WERI-Rb-1 (cell line): ENCODE data around the gene LCOR.
"Not testable (repeated sequence)": the region's sequence is repeated elsewhere in the genome, so short reads cannot be mapped to it uniquely, and the experiment has no call there.

Experiments used
- DNase-seq: peaks from one replicate; pipeline ENCODE4 v3.0.0-alpha.2; 2020
- H3K27ac ChIP-seq: fragments of 250-450 bp; sonication (Bioruptor Pico); 2 replicates; pipeline ENCODE4 v1.5.1; 2020; ENCODE audit warnings: mild to moderate bottlenecking, moderate library complexity
- H3K27me3 ChIP-seq: fragments of 250-450 bp; sonication (Bioruptor Pico); 2 replicates; pipeline ENCODE4 v1.5.1; 2021; ENCODE audit warnings: mild to moderate bottlenecking, low read depth, moderate library complexity; ENCODE audit not compliant: insufficient read depth, severe bottlenecking
- H3K36me3 ChIP-seq: fragments of 250-450 bp; sonication (Bioruptor Pico); 2 replicates; pipeline ENCODE4 v1.5.1; 2020; ENCODE audit warnings: mild to moderate bottlenecking, moderate library complexity
- H3K4me3 ChIP-seq: 2 replicates; pipeline ENCODE4 v1.5.1; 2011; ENCODE audit warnings: low read depth, mild to moderate bottlenecking, control low read depth, low read length
- H3K9me3 ChIP-seq: fragments of 250-450 bp; sonication (Bioruptor Pico); 2 replicates; pipeline ENCODE4 v1.5.1; 2021; ENCODE audit warnings: mild to moderate bottlenecking, moderate library complexity; ENCODE audit not compliant: severe bottlenecking
- TF ChIP-seq, protein P1 (sequence below): IDR thresholded peaks from 2 replicates; pipeline ENCODE4 v1.5.1; 2011; ENCODE audit warnings: low read depth, mild to moderate bottlenecking, control low read depth, inconsistent platforms, low read length

The LCOR gene

DNA sequence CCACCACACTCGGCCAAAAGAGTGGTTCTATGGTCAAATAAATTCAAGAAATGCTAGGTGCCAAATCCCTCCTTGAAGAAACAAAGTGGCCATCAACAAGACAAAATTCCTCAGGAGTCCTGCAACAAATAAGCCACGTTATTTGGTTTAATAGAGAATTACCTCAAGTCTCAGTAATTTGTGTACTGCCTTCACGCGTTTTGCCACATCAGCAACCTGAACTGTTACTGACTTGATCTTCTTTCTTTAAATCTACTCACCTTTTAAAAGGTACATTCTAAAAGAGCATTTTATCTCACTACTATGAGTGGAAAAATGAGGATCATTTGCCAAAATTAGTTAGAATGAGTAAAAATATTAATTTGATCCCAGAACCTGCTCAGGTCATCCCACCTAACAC, 34.6 kb upstream of the LCOR start:
- Histone ChIP-seq H3K27ac (no peak overlapping the region), H3K36me3 (no peaks in the 10 kb centered on the region), H3K9me3 (no peaks in the 10 kb centered on the region), H3K27me3 (no peaks in the 10 kb centered on the region), H3K4me3 (no peak overlapping the region)
- TF ChIP-seq, protein P1, sequence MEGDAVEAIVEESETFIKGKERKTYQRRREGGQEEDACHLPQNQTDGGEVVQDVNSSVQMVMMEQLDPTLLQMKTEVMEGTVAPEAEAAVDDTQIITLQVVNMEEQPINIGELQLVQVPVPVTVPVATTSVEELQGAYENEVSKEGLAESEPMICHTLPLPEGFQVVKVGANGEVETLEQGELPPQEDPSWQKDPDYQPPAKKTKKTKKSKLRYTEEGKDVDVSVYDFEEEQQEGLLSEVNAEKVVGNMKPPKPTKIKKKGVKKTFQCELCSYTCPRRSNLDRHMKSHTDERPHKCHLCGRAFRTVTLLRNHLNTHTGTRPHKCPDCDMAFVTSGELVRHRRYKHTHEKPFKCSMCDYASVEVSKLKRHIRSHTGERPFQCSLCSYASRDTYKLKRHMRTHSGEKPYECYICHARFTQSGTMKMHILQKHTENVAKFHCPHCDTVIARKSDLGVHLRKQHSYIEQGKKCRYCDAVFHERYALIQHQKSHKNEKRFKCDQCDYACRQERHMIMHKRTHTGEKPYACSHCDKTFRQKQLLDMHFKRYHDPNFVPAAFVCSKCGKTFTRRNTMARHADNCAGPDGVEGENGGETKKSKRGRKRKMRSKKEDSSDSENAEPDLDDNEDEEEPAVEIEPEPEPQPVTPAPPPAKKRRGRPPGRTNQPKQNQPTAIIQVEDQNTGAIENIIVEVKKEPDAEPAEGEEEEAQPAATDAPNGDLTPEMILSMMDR: no peak
- DNase-seq: no peak

DNA sequence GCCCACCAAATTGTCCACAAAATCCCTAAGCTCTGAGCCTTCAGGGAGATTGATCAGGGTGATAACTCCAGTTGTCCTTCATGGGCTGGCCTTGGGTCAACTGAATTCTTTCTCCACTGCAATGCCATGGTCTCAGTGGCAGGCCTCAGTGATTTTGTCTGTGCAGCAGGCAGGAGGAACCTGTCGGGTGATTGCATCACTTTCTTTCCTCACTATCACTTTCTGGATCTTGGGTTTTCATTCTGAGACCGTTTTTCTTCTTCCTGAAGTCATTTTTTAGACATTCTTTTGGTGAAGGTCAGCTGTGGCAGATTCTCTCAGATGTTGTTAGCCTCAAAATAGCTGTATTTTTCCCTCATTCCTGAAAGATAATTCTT, 28.8 kb upstream of the LCOR start:
- peaks cover 3% of the 10 kb centered on the region for H3K9me3 ChIP-seq
- no peak overlapping the region for H3K27ac ChIP-seq
- no peak overlapping the region for H3K4me3 ChIP-seq
- no peaks in the 10 kb centered on the region for H3K27me3 ChIP-seq
- TF ChIP-seq, protein P1: no peak
- DNase-seq: no peak
- H3K36me3 ChIP-seq: no peaks in the 10 kb centered on the region

DNA sequence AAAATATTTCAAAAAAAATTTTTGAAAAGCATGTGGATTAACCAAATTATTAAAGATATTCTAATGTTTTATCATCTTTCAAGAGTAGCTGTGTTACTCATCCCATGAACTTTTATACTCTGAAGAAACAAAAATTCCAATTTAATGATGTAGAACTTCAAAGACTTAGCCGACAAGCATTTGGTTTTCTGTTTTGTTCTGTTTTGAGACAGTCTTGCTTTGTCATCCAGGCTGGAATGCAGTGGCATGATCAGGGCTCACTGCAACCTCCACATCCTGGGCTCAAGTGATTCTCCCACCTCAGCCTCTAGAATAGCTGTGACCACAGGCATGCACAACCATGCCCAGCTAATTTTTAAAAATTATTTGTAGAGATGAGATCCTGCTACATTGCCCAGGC, 17.8 kb upstream of the LCOR start:
- H3K27me3 ChIP-seq: no peaks in the 10 kb centered on the region
- DNase-seq: no peak
- no peak overlapping the region for H3K27ac ChIP-seq
- TF ChIP-seq, protein P1: no peak
- no peaks in the 10 kb centered on the region for H3K36me3 ChIP-seq
- no peak overlapping the region for H3K4me3 ChIP-seq
- no peaks in the 10 kb centered on the region for H3K9me3 ChIP-seq

DNA sequence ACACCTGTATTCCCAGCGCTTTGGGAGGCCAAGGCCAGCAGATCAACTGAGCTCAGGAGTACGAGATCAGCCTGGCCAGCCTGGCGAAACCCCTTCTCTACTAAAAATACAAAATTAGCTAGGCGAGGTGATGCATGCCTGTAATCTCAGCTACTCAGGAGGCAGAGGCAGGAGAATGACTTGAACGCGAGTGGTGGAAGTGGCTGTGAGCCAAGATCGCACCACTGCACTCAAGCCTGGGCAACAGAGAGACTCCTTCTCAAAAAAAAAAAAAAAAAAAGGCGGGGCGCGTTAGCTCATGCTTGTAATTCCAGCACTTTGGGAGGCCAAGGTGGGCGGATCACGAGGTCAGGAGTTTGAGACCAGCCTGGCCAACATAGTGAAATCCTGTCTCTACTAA, 13.1 kb upstream of the LCOR start:
- not testable (repeated sequence) for H3K36me3 ChIP-seq, H3K27ac ChIP-seq, H3K4me3 ChIP-seq, DNase-seq, H3K27me3 ChIP-seq, H3K9me3 ChIP-seq

DNA sequence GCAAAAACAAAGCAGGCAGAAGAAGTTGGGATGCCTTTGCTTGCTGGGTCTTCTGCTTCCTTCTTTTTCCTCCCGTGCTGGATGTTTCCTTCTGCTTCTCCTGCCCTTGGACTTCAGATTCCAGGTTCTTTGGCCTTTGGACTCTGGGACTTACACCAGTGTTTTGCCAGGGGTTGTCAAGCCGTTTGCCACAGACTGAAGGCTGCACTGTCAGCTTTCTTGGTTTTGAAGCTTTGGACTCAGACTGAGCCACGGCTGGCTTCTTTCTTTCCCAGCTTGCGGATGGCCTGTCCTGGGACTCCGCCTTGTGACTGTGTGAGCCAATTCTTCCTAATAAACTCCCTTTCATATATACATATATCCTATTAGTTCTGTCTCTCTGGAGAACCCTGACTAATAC, 11.3 kb upstream of the LCOR start:
- Histone ChIP-seq H3K4me3 (no peak overlapping the region), H3K27me3 (no peaks in the 10 kb centered on the region), H3K36me3 (no peaks in the 10 kb centered on the region), H3K9me3 (no peaks in the 10 kb centered on the region), H3K27ac (no peak overlapping the region)
- TF ChIP-seq, protein P1: no peak
- DNase-seq: no peak

DNA sequence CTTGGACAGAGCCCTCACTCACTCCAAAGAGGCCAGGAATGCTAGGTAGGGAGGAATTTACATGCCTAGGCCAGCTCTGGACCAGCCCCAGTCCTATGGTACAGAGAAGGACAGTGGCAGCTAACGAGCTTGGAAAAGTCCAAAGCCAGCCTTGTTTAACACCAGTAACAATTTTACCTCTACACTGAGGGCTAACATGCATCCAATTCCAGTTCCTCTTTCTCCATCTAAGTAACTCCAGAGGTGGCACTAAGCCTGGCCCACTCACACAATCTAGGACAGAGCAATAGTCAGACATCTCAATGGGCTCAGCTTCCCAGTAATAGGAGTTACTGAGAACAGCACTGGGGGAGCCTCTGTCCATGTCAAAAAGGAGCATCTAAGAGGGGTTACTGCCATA, 5.7 kb upstream of the LCOR start:
- Histone ChIP-seq H3K36me3 (no peaks in the 10 kb centered on the region), H3K27ac (no peak overlapping the region), H3K9me3 (no peaks in the 10 kb centered on the region), H3K4me3 (no peak overlapping the region), H3K27me3 (no peaks in the 10 kb centered on the region)
- TF ChIP-seq, protein P1: no peak
- no peak for DNase-seq
